HG02870 (cell line): ENCODE data around the gene CREB3L2.
A peak's percentile ranks its signal among the peaks of the same experiment; 100 is the strongest.
"Not testable (repeated sequence)": the region's sequence is repeated elsewhere in the genome, so short reads cannot be mapped to it uniquely, and the experiment has no call there.

Experiments
- ATAC-seq: cut with Tn5 transposase; IDR thresholded peaks from one replicate; pipeline ENCODE4 v1.9.1; 2021; ENCODE audit warnings: mild to moderate bottlenecking, moderate library complexity; ENCODE audit not compliant: unreplicated experiment

Gene CREB3L2

DNA sequence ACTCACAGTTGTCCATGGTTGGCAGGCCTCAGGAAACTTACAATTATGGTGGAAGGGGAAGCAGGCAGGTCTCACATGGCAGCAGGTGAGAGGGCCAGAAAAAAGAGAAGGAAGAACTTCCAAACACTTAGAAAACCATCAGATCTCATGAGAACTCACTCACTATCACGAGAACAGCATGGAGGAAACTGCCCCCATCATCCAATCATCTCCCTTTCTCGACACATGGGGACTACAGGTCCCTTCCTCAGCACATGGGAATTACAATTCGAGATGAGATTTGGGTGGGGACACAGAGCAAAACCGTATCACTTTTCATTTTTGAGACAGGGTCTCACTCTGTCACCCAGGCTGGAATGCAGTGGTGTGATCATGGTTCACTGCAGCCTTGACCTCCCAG, 12.3 kb upstream of the CREB3L2 start:
- ATAC-seq = not testable (repeated sequence)

DNA sequence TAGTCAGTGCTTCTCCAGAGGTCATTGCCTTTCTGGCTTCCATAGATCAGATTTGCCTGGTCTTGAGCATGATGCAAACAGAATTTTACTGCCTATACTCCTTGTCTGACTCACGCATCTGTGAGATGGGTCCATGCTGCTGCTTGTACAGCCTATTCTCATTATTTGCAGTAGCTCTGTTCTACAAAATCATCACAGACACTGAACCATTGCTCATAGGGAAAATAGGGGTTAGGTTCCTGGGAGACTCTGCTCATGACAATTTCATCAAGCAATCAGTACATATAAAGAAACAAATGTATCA, 7.4 kb upstream of the CREB3L2 start:
- no peak for ATAC-seq

GRCh38 chr7:138008588-138009349, 6.9 kb upstream of the CREB3L2 start:
- no peak for ATAC-seq

GRCh38 chr7:138008019-138008587, 6.2 kb upstream of the CREB3L2 start:
- ATAC-seq = no peak

DNA sequence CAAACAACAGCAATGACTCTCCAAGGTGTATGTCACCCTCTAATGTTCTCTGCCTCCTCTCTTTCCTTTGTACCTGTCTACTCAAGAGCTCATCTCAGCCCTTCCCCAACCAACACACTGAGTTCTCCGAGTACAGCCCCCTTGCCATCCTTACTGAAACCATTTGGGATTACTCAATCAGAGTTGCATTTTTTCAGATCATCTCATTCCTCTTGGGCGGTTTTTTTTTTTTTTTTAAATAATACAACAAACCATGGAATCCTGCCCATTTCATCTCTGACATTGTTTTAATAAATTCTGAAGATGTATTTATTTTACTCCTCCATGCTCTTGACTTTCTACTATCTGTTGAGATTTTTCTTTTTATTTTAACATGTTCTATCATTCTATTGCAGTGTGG, 4.2 kb upstream of the CREB3L2 start:
- no peak for ATAC-seq

DNA sequence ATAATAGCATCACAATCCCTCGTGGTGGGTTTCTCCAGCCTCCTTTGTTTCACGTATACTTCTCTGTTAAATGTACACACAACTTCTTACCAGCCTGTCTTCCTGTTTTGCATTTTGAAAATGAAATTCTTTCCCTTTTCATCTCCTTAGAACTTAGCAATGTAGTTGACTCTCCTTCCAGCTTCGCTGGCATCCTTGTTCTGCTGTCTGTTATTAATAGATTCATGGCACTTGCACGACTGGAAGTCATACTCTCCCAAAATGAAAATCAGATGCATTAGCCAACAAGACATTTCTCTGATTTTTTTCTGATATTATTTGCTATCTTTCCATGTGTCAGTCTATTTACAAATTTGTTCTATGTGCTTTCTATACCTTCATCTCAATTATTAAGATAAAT, 3.0 kb upstream of the CREB3L2 start:
- no peak for ATAC-seq

- no peak for ATAC-seq
Observed at GRCh38 chr7:138004046-138004445, 2.2 kb upstream of the CREB3L2 start.

- no peak for ATAC-seq
Observed at GRCh38 chr7:138002828-138003189, 923 bp upstream of the CREB3L2 start.

- peak; percentile 94 for ATAC-seq
Observed at GRCh38 chr7:138002096-138002827, 376 bp upstream of the CREB3L2 start.

DNA sequence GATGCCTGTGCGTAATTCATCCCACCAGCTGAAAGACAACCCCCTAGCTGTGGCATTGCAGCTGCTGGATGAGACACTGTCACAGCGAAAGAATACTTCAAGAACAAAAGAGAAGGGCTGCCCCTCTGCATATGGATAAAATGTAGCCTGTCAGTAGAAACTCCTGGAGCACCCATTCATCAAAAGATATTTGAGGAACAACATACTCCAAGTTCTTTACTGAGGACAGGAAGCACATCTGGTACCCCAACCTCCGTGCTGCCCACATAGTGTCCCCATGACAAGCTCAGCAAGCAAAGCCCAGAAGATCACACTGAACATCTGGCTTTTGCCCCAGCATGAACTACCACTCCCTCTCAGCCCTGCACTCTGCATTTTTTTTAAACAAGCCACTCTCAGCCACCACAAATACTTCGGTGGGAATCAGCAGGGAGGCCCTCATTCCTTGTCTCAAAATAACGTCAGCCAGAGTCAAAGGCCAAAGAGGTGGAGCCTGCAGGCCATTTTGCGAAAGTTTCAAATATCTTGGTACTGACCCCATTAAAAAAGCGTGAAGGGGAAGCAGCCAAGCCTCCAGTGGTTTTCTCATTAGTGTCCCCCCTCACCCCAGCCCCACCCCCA, 1.7 kb downstream of the CREB3L2 start:
- ATAC-seq = no peak

DNA sequence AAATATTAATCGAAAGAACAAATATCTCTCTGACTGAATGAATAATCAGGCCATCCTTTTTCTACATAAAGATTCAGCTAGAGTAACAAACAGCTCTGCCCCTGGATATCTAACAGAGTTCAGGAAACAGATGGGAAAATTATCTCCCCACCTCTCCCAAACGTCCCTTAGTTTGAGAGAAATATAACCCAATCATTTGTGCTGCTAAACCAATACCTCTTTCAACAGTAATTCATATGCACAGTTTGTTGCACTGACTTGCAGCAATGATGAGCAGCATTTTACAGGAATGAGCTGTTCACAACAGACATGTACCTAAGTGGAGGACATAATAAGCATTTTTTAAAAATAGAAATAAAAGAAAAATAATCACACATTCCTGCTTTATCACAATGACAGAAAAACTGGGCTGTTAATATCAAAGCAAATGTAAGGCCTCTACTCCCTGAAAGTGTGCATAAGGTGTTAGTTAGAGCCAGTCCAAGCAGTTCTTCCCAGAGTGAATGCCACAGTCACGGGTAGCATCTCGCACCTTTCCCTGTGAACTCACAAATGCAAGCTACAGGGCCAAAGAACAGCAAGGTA, 2.3 kb downstream of the CREB3L2 start:
- ATAC-seq = no peak

DNA sequence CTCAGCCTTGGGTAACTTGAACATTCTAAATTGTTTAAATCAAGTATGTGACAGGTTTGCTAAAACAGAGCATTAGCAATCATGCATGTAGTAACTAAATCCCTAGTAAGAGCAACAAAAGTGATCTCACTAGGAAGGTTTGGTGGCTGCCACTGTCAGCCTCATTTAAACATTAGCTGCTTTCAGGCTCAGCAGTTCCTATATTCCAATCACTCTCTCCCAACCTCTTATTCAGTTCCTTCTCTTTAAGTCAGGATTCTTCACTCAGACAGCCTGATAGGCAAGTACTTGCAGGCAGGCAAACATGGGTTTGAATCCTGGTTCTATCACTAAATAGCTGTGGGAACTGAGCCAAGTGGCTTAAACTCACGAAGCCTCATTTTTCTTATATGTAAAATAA, 3.6 kb downstream of the CREB3L2 start:
- ATAC-seq = no peak

- no peak for ATAC-seq
Observed at GRCh38 chr7:137996871-137997270, 5.0 kb downstream of the CREB3L2 start.

DNA sequence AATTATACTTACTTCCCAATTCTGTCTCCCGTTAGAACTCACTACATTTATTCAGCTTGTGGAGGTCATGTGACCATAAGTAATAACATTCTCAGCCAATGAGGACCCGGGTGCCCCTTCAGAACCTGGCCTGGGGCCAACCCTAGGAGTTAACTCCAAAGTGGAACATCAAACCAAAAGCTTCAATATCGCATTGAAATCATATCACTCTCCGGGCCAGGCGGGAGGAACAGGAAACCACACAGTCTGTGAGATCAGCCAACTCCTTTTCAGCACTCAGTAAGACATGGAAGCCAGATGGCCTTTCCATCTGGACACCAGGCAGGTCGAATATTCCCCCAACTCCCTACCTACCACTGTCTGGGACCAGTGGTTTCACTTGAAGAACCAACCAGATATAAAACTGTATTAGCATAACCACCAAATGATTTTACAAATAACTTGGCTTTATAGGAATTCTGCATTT, 5.5 kb downstream of the CREB3L2 start:
- ATAC-seq = no peak

GRCh38 chr7:137994216-137994615, 7.7 kb downstream of the CREB3L2 start:
- no peak for ATAC-seq

- no peak for ATAC-seq
Observed at GRCh38 chr7:137993395-137993743, 8.5 kb downstream of the CREB3L2 start.

- ATAC-seq = peak; percentile 62
Observed at GRCh38 chr7:137992550-137993394, 9.1 kb downstream of the CREB3L2 start.

DNA sequence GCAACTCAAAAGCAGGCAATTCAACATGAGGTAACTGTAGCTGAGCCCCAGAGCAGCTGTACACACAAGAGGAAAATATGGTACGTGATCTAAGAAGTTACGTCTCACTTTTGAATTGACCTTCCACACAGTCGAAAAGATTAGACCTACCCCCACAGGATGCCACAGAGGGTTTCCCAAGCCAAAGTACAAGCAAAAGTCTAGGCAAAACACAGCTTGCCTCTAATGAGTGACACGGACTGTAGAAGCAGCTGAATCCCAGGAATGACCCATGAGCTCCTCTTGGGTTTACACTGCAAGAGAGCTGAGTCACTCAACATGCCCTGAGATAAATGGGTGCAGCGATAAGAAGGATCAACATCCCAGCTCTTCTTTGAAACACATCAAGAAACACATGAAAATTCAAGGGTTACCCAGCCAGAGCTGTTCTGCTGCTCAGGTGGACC, 9.8 kb downstream of the CREB3L2 start:
- ATAC-seq = no peak

DNA sequence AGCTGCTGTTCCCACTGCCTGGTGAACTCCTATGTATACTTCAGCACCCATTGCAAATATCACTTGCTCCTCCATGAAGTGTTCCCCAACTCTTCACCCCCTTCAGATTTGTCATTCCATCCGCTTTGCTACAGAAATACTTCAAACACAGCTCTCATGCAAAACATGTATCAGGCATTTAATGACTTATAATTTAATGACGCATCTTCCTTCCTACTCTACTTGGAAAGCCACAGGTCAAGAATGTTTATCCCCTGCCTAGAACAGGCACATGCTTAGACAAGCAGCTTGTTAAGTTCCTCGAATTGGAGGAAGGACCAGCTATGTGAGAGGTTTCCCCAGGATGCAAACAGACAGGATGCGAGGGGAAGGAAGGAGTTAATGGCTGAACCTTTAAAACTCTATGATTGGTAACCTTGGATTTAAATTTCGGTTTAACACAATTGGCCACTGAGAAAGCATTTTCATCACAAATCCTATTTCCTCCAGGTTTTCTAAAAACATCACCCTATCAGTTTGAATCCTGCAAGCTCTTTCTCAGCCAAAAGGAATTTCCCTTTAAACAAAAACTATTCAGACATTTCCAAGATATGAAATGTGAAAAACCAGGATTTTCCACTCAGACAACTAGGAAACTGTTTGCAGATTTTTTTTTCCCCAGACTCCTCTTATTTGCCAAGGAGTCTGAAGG, 11.5 kb downstream of the CREB3L2 start:
- ATAC-seq = no peak

GRCh38 chr7:137989590-137989989, 12.3 kb downstream of the CREB3L2 start:
- ATAC-seq = no peak
